ENCODE measurements around the gene PIEZO1. TPM values are rescaled to one million over a fixed set of nuclear protein-coding genes. Genes with fewer than 3 reads are reported as not detected.

The PIEZO1 gene
- total and polyA plus RNA-seq, 11 donors: 14.2 to 59.7 (median 31.2) TPM

GRCh38 chr16:88699180-88699579 lies 85.8 kb downstream of the PIEZO1 start:
- H3K36me3 ChIP-seq: peaks cover 0 to 47% (median 39%) of the 10 kb centered on the region in 9 donors
- peak overlapping the region in 1 of 12 donors; percentile 97 for H3K27ac ChIP-seq
- DNase-seq: no peak
- peaks cover 4 to 52% (median 35%) of the 10 kb centered on the region in 12 donors for H3K4me1 ChIP-seq
- no peak for ATAC-seq
- intact Hi-C loops (cut with DNase I): loop anchor here in 1 of 10 donors (5.0 kb wide), 1 partner anchor 107 kb away; no protein-coding TSS in a partner anchor
- no peak overlapping the region for H3K4me3 ChIP-seq
- WGBS, 4 donors: 93 to 100% (median 95%) methylated on average over 3 to 16 of the region's 16 CpGs
- TF ChIP-seq CTCF (IDR thresholded peaks at IDR 0.05): no peak
- TF ChIP-seq POLR2A (IDR thresholded peaks at IDR 0.05): no peak
- H3K27me3 ChIP-seq: no peaks in the 10 kb centered on the region
- no peaks in the 10 kb centered on the region for H3K9me3 ChIP-seq

- WGBS, 4 donors: 89 to 95% (median 94%) methylated on average over 23 to 25 of the region's 25 CpGs
- peaks cover 0 to 47% (median 39%) of the 10 kb centered on the region in 9 donors for H3K36me3 ChIP-seq
- ATAC-seq (no peak), DNase-seq (no peak)
- H3K27me3 ChIP-seq: no peaks in the 10 kb centered on the region
- H3K4me3 ChIP-seq: no peak overlapping the region
- intact Hi-C loops (cut with DNase I): loop anchor here in 1 of 10 donors (5.0 kb wide), 1 partner anchor 106 kb away; no protein-coding TSS in a partner anchor
- no peaks in the 10 kb centered on the region for H3K9me3 ChIP-seq
- H3K4me1 ChIP-seq: peaks cover 4 to 46% (median 30%) of the 10 kb centered on the region in 12 donors
- H3K27ac ChIP-seq: no peak overlapping the region
- TF ChIP-seq CTCF (IDR thresholded peaks at IDR 0.05): no peak
- no peak for TF ChIP-seq POLR2A (IDR thresholded peaks at IDR 0.05)
Measured at GRCh38 chr16:88698646-88699045, 86.4 kb downstream of the PIEZO1 start.

DNA sequence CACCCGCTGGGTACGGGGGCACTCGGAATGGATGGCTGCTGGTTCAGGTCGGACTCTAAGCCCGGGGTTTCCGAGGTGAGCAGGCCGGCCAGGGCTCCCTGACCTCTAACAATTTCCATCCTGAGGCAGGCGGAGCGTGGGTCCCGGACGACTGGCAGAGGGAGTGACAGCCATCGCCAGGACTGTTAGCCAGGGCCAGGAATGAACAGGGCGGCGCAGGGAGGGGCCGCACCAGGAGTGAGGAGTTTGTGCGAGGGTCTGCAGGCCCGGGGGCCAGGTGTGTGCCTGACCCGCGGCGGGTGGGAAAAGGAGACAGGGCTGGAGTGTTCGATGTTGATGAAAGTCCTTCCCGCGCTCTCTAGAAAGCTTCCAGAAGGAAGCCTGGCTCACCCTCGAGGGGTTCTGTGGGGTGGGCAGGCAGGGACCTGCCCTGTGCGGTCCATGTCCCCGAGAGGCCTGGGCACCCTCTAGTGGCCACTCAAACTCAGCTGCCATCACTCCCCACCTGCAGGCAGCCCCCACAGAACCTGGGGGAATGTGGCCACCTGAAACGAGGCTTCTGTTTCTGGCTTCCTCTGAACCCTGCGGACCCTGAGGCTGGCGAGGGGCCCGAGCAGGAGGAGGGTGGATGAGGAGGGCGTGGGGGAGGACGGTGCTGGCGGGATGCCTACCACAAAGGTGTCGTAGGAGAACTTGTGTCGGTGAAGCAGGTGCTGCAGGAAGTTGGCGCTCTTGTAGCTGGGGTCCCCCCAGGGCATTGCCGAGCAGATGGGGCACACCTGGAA lies 87.0 kb downstream of the PIEZO1 start:
- H3K36me3 ChIP-seq: peaks cover 0 to 47% (median 39%) of the 10 kb centered on the region in 9 donors
- H3K4me3 ChIP-seq: no peak overlapping the region
- H3K27me3 ChIP-seq: no peaks in the 10 kb centered on the region
- DNase-seq (no peak), ATAC-seq (no peak)
- H3K9me3 ChIP-seq: no peaks in the 10 kb centered on the region
- peaks cover 4 to 43% (median 27%) of the 10 kb centered on the region in 12 donors for H3K4me1 ChIP-seq
- TF ChIP-seq CTCF (IDR thresholded peaks at IDR 0.05) (peak in 10 of 12 donors; percentile 15 to 42 (median 26)), POLR2A (IDR thresholded peaks at IDR 0.05) (no peak)
- 83 to 85% (median 84%) methylated on average over 33 to 37 of the region's 37 CpGs for WGBS, 4 donors
- intact Hi-C loops (cut with DNase I): loop anchor here in 1 of 10 donors (5.0 kb wide), 1 partner anchor 106 kb away; no protein-coding TSS in a partner anchor
- H3K27ac ChIP-seq: no peak overlapping the region

DNA sequence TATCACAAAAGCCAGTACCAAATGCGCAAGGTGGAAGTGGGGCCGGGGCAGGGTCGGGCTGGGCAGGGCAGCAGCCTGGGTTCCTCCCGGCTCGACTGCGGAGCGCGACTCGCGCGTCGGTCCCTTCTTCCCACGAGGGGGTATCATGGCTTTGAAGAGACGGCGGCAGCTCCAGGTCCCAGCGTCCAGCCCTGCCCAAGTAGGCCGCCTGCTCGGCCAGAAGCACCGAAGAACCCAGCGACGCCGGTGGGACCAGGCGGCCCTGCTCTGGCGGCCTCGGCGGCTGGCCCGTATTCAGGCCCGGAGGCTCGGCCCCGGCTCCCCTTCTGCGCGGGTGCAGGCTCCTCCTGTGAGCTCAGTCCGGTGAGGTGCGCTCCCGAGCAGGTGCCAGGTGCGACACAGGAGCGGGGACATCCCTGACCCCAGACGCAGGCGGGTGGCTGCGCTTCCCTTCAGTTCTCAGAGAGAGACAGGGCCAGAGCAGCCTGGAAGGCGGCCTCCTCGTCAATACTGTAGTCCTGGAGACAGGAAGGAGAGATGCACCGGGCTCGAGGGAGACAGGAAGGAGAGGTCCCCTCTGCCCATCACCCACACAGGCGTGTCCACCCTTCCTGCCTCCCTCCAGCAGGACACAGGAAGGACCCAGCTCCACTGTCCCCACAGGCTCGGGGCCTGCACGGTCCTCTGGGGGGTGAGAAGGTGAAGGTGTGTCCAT lies 87.7 kb downstream of the PIEZO1 start:
- 86 to 89% (median 87%) methylated on average over 33 to 47 of the region's 47 CpGs for WGBS, 4 donors
- H3K9me3 ChIP-seq: no peaks in the 10 kb centered on the region
- H3K27ac ChIP-seq: no peak overlapping the region
- peaks cover 0 to 47% (median 39%) of the 10 kb centered on the region in 9 donors for H3K36me3 ChIP-seq
- DNase-seq: no peak
- intact Hi-C loops (cut with DNase I): loop anchor here in 1 of 10 donors (5.0 kb wide), 1 partner anchor 105 kb away; no protein-coding TSS in a partner anchor
- ATAC-seq: no peak
- TF ChIP-seq CTCF (IDR thresholded peaks at IDR 0.05): no peak
- TF ChIP-seq POLR2A (IDR thresholded peaks at IDR 0.05): no peak
- H3K27me3 ChIP-seq: no peaks in the 10 kb centered on the region
- H3K4me1 ChIP-seq: peaks cover 4 to 43% (median 20%) of the 10 kb centered on the region in 12 donors
- H3K4me3 ChIP-seq: no peak overlapping the region

Data from heart left ventricle (tissue), 16 donors.